GM12878 (cell line): ENCODE measurements around the gene MCC. TPM values are rescaled to one million over a fixed set of nuclear protein-coding genes. Genes with fewer than 3 reads are reported as not detected.

Source experiments
- ATAC-seq: fragments of 200-7000 bp; cut with Tn5 transposase; 3 replicates; pipeline ENCODE4 v1.9.1; 2020; ENCODE audit warnings: mild to moderate bottlenecking, moderate library complexity
- BruUV-seq: library from RNA; stranded (reverse); fragments of 400-500 nt; replicated peaks from 2 replicates; lab custom pipeline; 2021; lab: Mats Ljungman, UMichigan
- CTCF ChIA-PET: fragments of 300-600 bp; sonication (Branson Sonifier 250); formaldehyde crosslinking; extraction: SDS; loops from one replicate; lab custom pipeline; 2021; ENCODE audit warnings: inconsistent platforms; lab: Yijun Ruan, JAX
- POLR2A ChIA-PET: fragments of 350-600 bp; formaldehyde crosslinking; extraction: SDS; loops from one replicate; lab custom pipeline; 2021; ENCODE audit warnings: inconsistent platforms; lab: Charles Lee
- RAD21 ChIA-PET: fragments of 300-600 bp; sonication (Branson Sonifier 250); formaldehyde crosslinking; loops from one replicate; lab custom pipeline; 2023; ENCODE audit warnings: antibody characterized with exemption; ENCODE audit not compliant: unreplicated experiment; lab: Charles Lee
- SMC1A ChIA-PET: fragments of 300-600 bp; sonication (Branson Sonifier 250); formaldehyde crosslinking; loops from one replicate; lab custom pipeline; 2023; ENCODE audit not compliant: unreplicated experiment, uncharacterized antibody; lab: Charles Lee
- DNase-seq: peaks from one replicate; pipeline ENCODE4 v3.0.0-alpha.2; 2011; ENCODE audit warnings: low read depth, low spot score
- FAIRE-seq: peaks from 3 replicates; lab custom pipeline; 2011; peaks lifted over from hg19 to GRCh38; lab: Jason Lieb, UNC
- H2AFZ ChIP-seq: 2 replicates; pipeline ENCODE4 v1.6.0; 2011; ENCODE audit warnings: low read depth, low read length, control low read depth; ENCODE audit not compliant: control insufficient read depth
- H3K27ac ChIP-seq: 2 replicates; pipeline ENCODE4 v1.5.1; 2011; ENCODE audit warnings: control low read depth; ENCODE audit not compliant: control insufficient read depth, insufficient read depth
- H3K27me3 ChIP-seq, 2 experiments: replicated peaks in 1 of 2; 2 replicates each; pipeline versions ENCODE4 v1.6.0 to v1.6.1; 2011; ENCODE audit warnings: low read length in 1 of 2; ENCODE audit not compliant: control insufficient read depth in 2 of 2, insufficient read depth in 2 of 2
- H3K36me3 ChIP-seq, 2 experiments: 2 replicates each; pipeline ENCODE4 v1.5.1; 2011; ENCODE audit warnings: low read length in 1 of 2; ENCODE audit not compliant: control insufficient read depth in 2 of 2, insufficient read depth in 2 of 2
- H3K4me1 ChIP-seq: 2 replicates; pipeline ENCODE4 v1.6.1; 2011; ENCODE audit warnings: mild to moderate bottlenecking, low read length, moderate library complexity, mixed read lengths; ENCODE audit not compliant: control insufficient read depth, insufficient read depth
- H3K4me2 ChIP-seq: 2 replicates; pipeline ENCODE4 v1.6.0; 2011; ENCODE audit warnings: control low read depth; ENCODE audit not compliant: control insufficient read depth, insufficient read depth
- H3K4me3 ChIP-seq: fragments of 200-600 bp; sonication (generic); 2 replicates; pipeline ENCODE4 v1.5.1; 2016
- H3K79me2 ChIP-seq: 2 replicates; pipeline ENCODE4 v1.6.0; 2011; ENCODE audit warnings: low read length; ENCODE audit not compliant: control insufficient read depth, insufficient read depth
- H3K9ac ChIP-seq: 2 replicates; pipeline ENCODE4 v1.8.0; 2011; ENCODE audit warnings: low read length, control low read depth, mixed read lengths; ENCODE audit not compliant: control insufficient read depth, insufficient read depth
- H3K9me3 ChIP-seq: replicated peaks from 3 replicates; pipeline ENCODE4 v1.5.1; 2011; ENCODE audit warnings: mild to moderate bottlenecking, low read length; ENCODE audit not compliant: control insufficient read depth, insufficient read depth
- H4K20me1 ChIP-seq: 2 replicates; pipeline ENCODE4 v1.6.0; 2011; ENCODE audit not compliant: control insufficient read depth, insufficient read depth
- ATF7 ChIP-seq: fragments of 450-650 bp; IDR thresholded peaks from 2 replicates; pipeline ENCODE4 v1.6.1; 2016; ENCODE audit warnings: low read depth, mild to moderate bottlenecking
- BCLAF1 ChIP-seq: fragments of 450-650 bp; IDR thresholded peaks from 2 replicates; pipeline ENCODE4 v1.6.1; 2017; ENCODE audit warnings: antibody characterized with exemption, mild to moderate bottlenecking, moderate library complexity
- BRCA1 ChIP-seq: IDR thresholded peaks from 2 replicates; pipeline ENCODE4 v1.6.1; 2011; ENCODE audit warnings: low read depth, low read length, improper control_type of control experiment
- CUX1 ChIP-seq: IDR thresholded peaks from 2 replicates; pipeline ENCODE4 v1.6.1; 2012; ENCODE audit warnings: improper control_type of control experiment, low read depth, low read length; ENCODE audit not compliant: insufficient replicate concordance
- SIX5 ChIP-seq: IDR thresholded peaks from 2 replicates; pipeline ENCODE4 v1.6.1; 2011; ENCODE audit warnings: mild to moderate bottlenecking, low read depth, low read length, moderate library complexity; ENCODE audit not compliant: severe bottlenecking
- SP1 ChIP-seq: IDR thresholded peaks from one replicate; pipeline ENCODE4 v1.6.1; 2011; ENCODE audit warnings: low read depth, low read length
- SPI1 ChIP-seq: IDR thresholded peaks from 2 replicates; pipeline ENCODE4 v1.6.1; 2011; ENCODE audit warnings: low read depth, mild to moderate bottlenecking, low read length, moderate library complexity, borderline replicate concordance; ENCODE audit not compliant: insufficient read depth
- TAF1 ChIP-seq: IDR thresholded peaks from 2 replicates; pipeline ENCODE4 v1.6.1; 2011; ENCODE audit warnings: mild to moderate bottlenecking, low read depth, low read length, borderline replicate concordance
- USF2 ChIP-seq: IDR thresholded peaks from 2 replicates; pipeline ENCODE4 v1.6.1; 2011; ENCODE audit warnings: low read depth, low read length, improper control_type of control experiment, borderline replicate concordance
- YY1 ChIP-seq: IDR thresholded peaks from 2 replicates; pipeline ENCODE4 v1.6.1; 2011; ENCODE audit warnings: low read depth, mild to moderate bottlenecking, low read length
- ZBTB4 ChIP-seq: fragments of 450-650 bp; formaldehyde crosslinking; IDR thresholded peaks from 2 replicates; pipeline ENCODE4 v1.4.0; 2022; ENCODE audit warnings: mild to moderate bottlenecking, moderate library complexity
- ZNF274 ChIP-seq: IDR thresholded peaks from one replicate; pipeline ENCODE4 v1.8.0; 2011; ENCODE audit not compliant: insufficient read length, insufficient read depth
- WGBS: methylation state at CpG from one replicate; pipeline ENCODE4 v1.1.6; 2016; ENCODE audit warnings: low lambda C conversion rate; ENCODE audit not compliant: insufficient replicate concordance, insufficient coverage; ENCODE audit errors: missing lambda C conversion rate; 5-methylcytosine and 5-hydroxymethylcytosine counted together
- in situ Hi-C: fragments of 300-500 bp; cut with MboI; formaldehyde crosslinking; loops from 9 replicates; pipeline ENCODE4 v1.14.3; 2018; ENCODE audit warnings: mixed read lengths
- intact Hi-C: fragments of 100-400 bp; cut with micrococcal nuclease; formaldehyde crosslinking; loops from one replicate; pipeline ENCODE4 v1.14.2; 2022; ENCODE audit not compliant: unreplicated experiment
- polyA plus RNA-seq, 11 experiments: library from polyadenylated mRNA; depleted of rRNA in 4 of 11; unstranded in 6 of 11; stranded (reverse) in 5 of 11; fragments of >200 nt; fragmentation: Nextera tagmentation in 4 of 11; fragmentation: Illumina TruSeq in 1 of 11; extraction: Ambion mirVana in 4 of 11; extraction: Trizol in 1 of 11; gene quantifications; 1 replicate in 1 of 11; 2 replicates in 10 of 11; pipeline versions ENCODE4 v1.2.1 to v1.2.3, GENCODE V29; 2011 to 2016; ENCODE audit warnings: inconsistent platforms in 2 of 11, missing spikeins in 2 of 11, low read depth in 1 of 11
- total RNA-seq, 4 experiments: library from RNA; depleted of rRNA in 3 of 4; stranded (reverse); fragments of >200 nt in 3 of 4; fragmentation: Illumina TruSeq in 1 of 4; extraction: Trizol in 1 of 4; gene quantifications; 2 replicates each; pipeline versions ENCODE4 v1.2.1 to v1.2.3, GENCODE V29; 2013 to 2021

MCC gene
- total and polyA plus RNA-seq, 10 of the 15 experiments (the other 5 are each of a cell fraction or from before 2014, with no cell fraction given): 0.03 to 0.86 (median 0.16) TPM

- BruUV-seq: no TSS peak
- Histone ChIP-seq H3K4me2 (no peak overlapping the region), H2AFZ (no peak overlapping the region), H3K79me2 (no peaks in the 10 kb centered on the region), H4K20me1 (no peaks in the 10 kb centered on the region), H3K36me3 (no peaks in the 10 kb centered on the region), H3K4me3 (no peak overlapping the region), H3K9ac (no peak overlapping the region), H3K9me3 (no peaks in the 10 kb centered on the region), H3K27me3 (no peaks in the 10 kb centered on the region; a peak in 1 of 4 replicates), H3K27ac (no peak overlapping the region), H3K4me1 (no peaks in the 10 kb centered on the region)
- POLR2A ChIA-PET: no interaction called here
- 94% methylated on average over 1 of the region's 1 CpG for WGBS
- CTCF ChIA-PET: no interaction called here
- SMC1A ChIA-PET: no interaction called here
- in situ Hi-C loops (no loop called here), intact Hi-C loops (no loop called here)
- ATAC-seq: no peak
- no peak for DNase-seq
- RAD21 ChIA-PET: no interaction called here
- no peak for FAIRE-seq
- TF ChIP-seq TAF1: no peak
- no peak for TF ChIP-seq SPI1
- TF ChIP-seq USF2: no peak
- no peak for TF ChIP-seq BRCA1
- no peak for TF ChIP-seq SIX5
- no peak for TF ChIP-seq BCLAF1
- TF ChIP-seq ATF7: no peak
- no peak for TF ChIP-seq SP1
- no peak for TF ChIP-seq ZNF274
- no peak for TF ChIP-seq YY1
- TF ChIP-seq CUX1: no peak
- TF ChIP-seq ZBTB4 (CRISPR knock-in tag): no peak
Observed at GRCh38 chr5:113437111-113437510, 51.1 kb downstream of the MCC start.
